ENCODE results near the gene TRAPPC3L. TPM values are rescaled to one million over a fixed set of nuclear protein-coding genes. Genes with fewer than 3 reads are reported as not detected.

Gene TRAPPC3L
- total RNA-seq, 1 experiment from 2014 or later = not detected

GRCh38 chr6:116543149-116543548 is 2.3 kb downstream of the TRAPPC3L start:
- BruUV-seq (replicated peaks) = no TSS peak
- ChIA-PET CTCF (no interaction called here), POLR2A (no interaction called here)
- H3K27me3 ChIP-seq (replicated peaks; ENCODE audit: control insufficient read depth, insufficient read depth, low read length) = no peaks in the 10 kb centered on the region
- H3K9me3 Mint-ChIP-seq (ENCODE audit: unreplicated experiment) = no peaks in the 10 kb centered on the region
- no peak for TF ChIP-seq CTCF (IDR thresholded peaks at IDR 0.05; ENCODE audit: insufficient read depth in 1 of 2, low read depth in 1 of 2, low read length in 1 of 2, severe bottlenecking in 1 of 2, unreplicated experiment in 1 of 2)
- no peak overlapping the region for H3K4me3 ChIP-seq (ENCODE audit: low read depth, low read length)
- no peaks in the 10 kb centered on the region for H3K36me3 ChIP-seq (ENCODE audit: control insufficient read depth, insufficient read depth, low read length)
- no peak overlapping the region for H3K27ac Mint-ChIP-seq (ENCODE audit: unreplicated experiment)
- H3K9me3 ChIP-seq = no peaks in the 10 kb centered on the region
- no peak for DNase-seq
- H3K4me3 Mint-ChIP-seq (ENCODE audit: unreplicated experiment) = no peak overlapping the region
- H3K36me3 Mint-ChIP-seq (ENCODE audit: insufficient read depth, unreplicated experiment) = no peaks in the 10 kb centered on the region
- H3K4me1 Mint-ChIP-seq (ENCODE audit: low read depth, unreplicated experiment) = no peaks in the 10 kb centered on the region
- no peaks in the 10 kb centered on the region for H3K27me3 Mint-ChIP-seq (ENCODE audit: insufficient read depth, unreplicated experiment)
- intact Hi-C loops (cut with micrococcal nuclease; ENCODE audit: unreplicated experiment) = no loop called here
- no peaks in the 10 kb centered on the region for H3K4me1 ChIP-seq

- no peak for TF ChIP-seq CTCF (IDR thresholded peaks at IDR 0.05; ENCODE audit: insufficient read depth in 1 of 2, low read depth in 1 of 2, low read length in 1 of 2, severe bottlenecking in 1 of 2, unreplicated experiment in 1 of 2)
- H3K36me3 Mint-ChIP-seq (ENCODE audit: insufficient read depth, unreplicated experiment) = no peaks in the 10 kb centered on the region
- H3K4me3 Mint-ChIP-seq (ENCODE audit: unreplicated experiment) = no peak overlapping the region
- DNase-seq = no peak
- intact Hi-C loops (cut with micrococcal nuclease; ENCODE audit: unreplicated experiment) = no loop called here
- no peaks in the 10 kb centered on the region for H3K9me3 ChIP-seq
- H3K27me3 Mint-ChIP-seq (ENCODE audit: insufficient read depth, unreplicated experiment) = no peaks in the 10 kb centered on the region
- H3K27me3 ChIP-seq (replicated peaks; ENCODE audit: control insufficient read depth, insufficient read depth, low read length) = no peaks in the 10 kb centered on the region
- ChIA-PET CTCF (no interaction called here), POLR2A (no interaction called here)
- no peaks in the 10 kb centered on the region for H3K4me1 Mint-ChIP-seq (ENCODE audit: low read depth, unreplicated experiment)
- no peak overlapping the region for H3K4me3 ChIP-seq (ENCODE audit: low read depth, low read length)
- H3K4me1 ChIP-seq = no peaks in the 10 kb centered on the region
- no peaks in the 10 kb centered on the region for H3K36me3 ChIP-seq (ENCODE audit: control insufficient read depth, insufficient read depth, low read length)
- no TSS peak for BruUV-seq (replicated peaks)
- H3K27ac Mint-ChIP-seq (ENCODE audit: unreplicated experiment) = no peak overlapping the region
- H3K9me3 Mint-ChIP-seq (ENCODE audit: unreplicated experiment) = no peaks in the 10 kb centered on the region
Observed at GRCh38 chr6:116542426-116542825, 3.1 kb downstream of the TRAPPC3L start.

GRCh38 chr6:116536216-116536621 is 9.3 kb downstream of the TRAPPC3L start:
- H3K27ac Mint-ChIP-seq (ENCODE audit: unreplicated experiment) = no peak overlapping the region
- CTCF ChIA-PET = no interaction called here

More at GRCh38 chr6:116536216-116536621, 9.3 kb downstream of the TRAPPC3L start:
- Histone ChIP-seq H3K4me3 (ENCODE audit: low read depth, low read length) (no peak overlapping the region), H3K4me1 (peaks cover 8% of the 10 kb centered on the region), H3K27me3 (replicated peaks; ENCODE audit: control insufficient read depth, insufficient read depth, low read length) (no peaks in the 10 kb centered on the region), H3K36me3 (ENCODE audit: control insufficient read depth, insufficient read depth, low read length) (no peaks in the 10 kb centered on the region), H3K9me3 (no peaks in the 10 kb centered on the region)
- peak in 1 of 2 experiments; percentile 56 for DNase-seq
- H3K27me3 Mint-ChIP-seq (ENCODE audit: insufficient read depth, unreplicated experiment) = no peaks in the 10 kb centered on the region
- peaks cover 3% of the 10 kb centered on the region for H3K4me1 Mint-ChIP-seq (ENCODE audit: low read depth, unreplicated experiment)
- no peaks in the 10 kb centered on the region for H3K9me3 Mint-ChIP-seq (ENCODE audit: unreplicated experiment)
- no peak overlapping the region for H3K4me3 Mint-ChIP-seq (ENCODE audit: unreplicated experiment)
- intact Hi-C loops (cut with micrococcal nuclease; ENCODE audit: unreplicated experiment) = loop anchor here (1.0 to 10.0 kb wide), 3 partner anchors 25 to 309 kb away; no protein-coding TSS in a partner anchor
- TF ChIP-seq CTCF (IDR thresholded peaks at IDR 0.05; ENCODE audit: insufficient read depth in 1 of 2, low read depth in 1 of 2, low read length in 1 of 2, severe bottlenecking in 1 of 2, unreplicated experiment in 1 of 2) = peak; percentile 60 to 62
- no TSS peak for BruUV-seq (replicated peaks)
- no peaks in the 10 kb centered on the region for H3K36me3 Mint-ChIP-seq (ENCODE audit: insufficient read depth, unreplicated experiment)
- POLR2A ChIA-PET = no interaction called here
